MM.1S (cell line): Measurements from ENCODE around the gene PIEZO2.

Experiments used
- DNase-seq: peaks from one replicate; pipeline ENCODE4 v3.0.0-alpha.2; 2015
- H2AFZ ChIP-seq: fragments of 300-600 bp; sonication (generic); 2 replicates; pipeline ENCODE4 v1.6.0; 2016; ENCODE audit warnings: antibody characterized with exemption, low read length
- H3F3A ChIP-seq: fragments of 300-600 bp; sonication (generic); 2 replicates; pipeline ENCODE4 v1.6.1; 2016; ENCODE audit warnings: mild to moderate bottlenecking, antibody characterized with exemption, low read length, moderate library complexity, mixed read lengths; ENCODE audit not compliant: insufficient read depth
- H3K27ac ChIP-seq: fragments of 300-600 bp; sonication (generic); 2 replicates; pipeline ENCODE4 v1.5.1; 2016; ENCODE audit warnings: mild to moderate bottlenecking, low read length
- H3K27me3 ChIP-seq: fragments of 300-600 bp; sonication (generic); replicated peaks from 2 replicates; pipeline ENCODE4 v1.6.0; 2016; ENCODE audit warnings: low read length; ENCODE audit not compliant: insufficient read depth
- H3K36me3 ChIP-seq: fragments of 300-600 bp; sonication (generic); replicated peaks from 2 replicates; pipeline ENCODE4 v1.6.1; 2016; ENCODE audit warnings: mild to moderate bottlenecking, low read length, mixed read lengths; ENCODE audit not compliant: insufficient read depth
- H3K4me1 ChIP-seq: fragments of 300-600 bp; sonication (generic); 2 replicates; pipeline ENCODE4 v1.6.1; 2016; ENCODE audit warnings: low read length, mixed read lengths
- H3K4me2 ChIP-seq: fragments of 300-600 bp; sonication (generic); 2 replicates; pipeline ENCODE4 v1.6.0; 2016; ENCODE audit warnings: low read depth, low read length
- H3K4me3 ChIP-seq: fragments of 300-600 bp; sonication (generic); 2 replicates; pipeline ENCODE4 v1.5.1; 2016; ENCODE audit warnings: low read length, mixed read lengths
- H3K79me2 ChIP-seq: fragments of 300-600 bp; sonication (generic); 2 replicates; pipeline ENCODE4 v1.6.1; 2016; ENCODE audit warnings: mixed run types, low read length, mixed read lengths
- H3K9ac ChIP-seq: fragments of 300-600 bp; sonication (generic); 2 replicates; pipeline ENCODE4 v1.6.1; 2016; ENCODE audit warnings: low read length, mixed read lengths
- H3K9me2 ChIP-seq: fragments of 300-600 bp; sonication (generic); replicated peaks from 2 replicates; pipeline ENCODE4 v1.6.1; 2016; ENCODE audit warnings: mild to moderate bottlenecking, low read length, mixed read lengths; ENCODE audit not compliant: insufficient read depth
- H3K9me3 ChIP-seq: fragments of 300-600 bp; sonication (generic); replicated peaks from 2 replicates; pipeline ENCODE4 v1.6.1; 2016; ENCODE audit warnings: mild to moderate bottlenecking, low read length, mixed read lengths; ENCODE audit not compliant: insufficient read depth
- H4K20me1 ChIP-seq: fragments of 300-600 bp; sonication (generic); 2 replicates; pipeline ENCODE4 v1.6.1; 2016; ENCODE audit warnings: mild to moderate bottlenecking, low read length, moderate library complexity, mixed read lengths; ENCODE audit not compliant: insufficient read depth
- EZH2 ChIP-seq: fragments of 300-600 bp; sonication (generic); optimal IDR thresholded peaks from 2 replicates; pipeline ENCODE3; 2017; ENCODE audit warnings: low read depth, mild to moderate bottlenecking, antibody characterized with exemption, low read length, mixed read lengths
- EZH2phosphoT487 ChIP-seq: fragments of 300-600 bp; sonication (generic); IDR thresholded peaks from 2 replicates; pipeline ENCODE4 v1.6.1; 2018; ENCODE audit warnings: antibody characterized with exemption, low read length
- TF ChIP-seq, protein P1 (sequence below): fragments of 300-600 bp; sonication (generic); IDR thresholded peaks from 2 replicates; pipeline ENCODE4 v1.5.1; 2016; ENCODE audit warnings: antibody characterized with exemption, low read length, mixed read lengths

PIEZO2 gene

DNA sequence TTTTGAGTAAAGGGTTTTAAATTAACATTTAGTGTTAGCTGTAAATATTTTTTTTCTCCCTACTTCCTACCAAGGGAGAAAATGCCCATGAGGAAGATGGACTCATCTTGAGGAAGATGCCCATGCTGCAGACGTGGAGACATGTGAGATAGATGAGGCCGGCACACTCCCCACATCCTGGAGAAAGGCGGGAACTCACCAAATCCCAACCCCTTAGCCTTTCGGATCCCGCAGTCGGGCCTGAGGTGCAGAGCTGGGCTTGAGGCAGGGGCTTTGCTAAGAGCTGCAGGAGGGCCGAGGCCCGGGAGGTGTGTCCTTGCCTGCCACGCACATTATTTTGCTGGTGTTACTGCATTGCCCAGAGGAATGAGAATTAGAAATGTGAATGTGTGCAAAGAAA lies 485.6 kb downstream of the PIEZO2 start:
- H3K9ac ChIP-seq: no peak overlapping the region
- H3K79me2 ChIP-seq: no peaks in the 10 kb centered on the region
- H3F3A ChIP-seq: no peaks in the 10 kb centered on the region
- H3K9me2 ChIP-seq: no peaks in the 10 kb centered on the region
- TF ChIP-seq EZH2phosphoT487 (no peak), EZH2 (no peak)
- TF ChIP-seq, protein P1, sequence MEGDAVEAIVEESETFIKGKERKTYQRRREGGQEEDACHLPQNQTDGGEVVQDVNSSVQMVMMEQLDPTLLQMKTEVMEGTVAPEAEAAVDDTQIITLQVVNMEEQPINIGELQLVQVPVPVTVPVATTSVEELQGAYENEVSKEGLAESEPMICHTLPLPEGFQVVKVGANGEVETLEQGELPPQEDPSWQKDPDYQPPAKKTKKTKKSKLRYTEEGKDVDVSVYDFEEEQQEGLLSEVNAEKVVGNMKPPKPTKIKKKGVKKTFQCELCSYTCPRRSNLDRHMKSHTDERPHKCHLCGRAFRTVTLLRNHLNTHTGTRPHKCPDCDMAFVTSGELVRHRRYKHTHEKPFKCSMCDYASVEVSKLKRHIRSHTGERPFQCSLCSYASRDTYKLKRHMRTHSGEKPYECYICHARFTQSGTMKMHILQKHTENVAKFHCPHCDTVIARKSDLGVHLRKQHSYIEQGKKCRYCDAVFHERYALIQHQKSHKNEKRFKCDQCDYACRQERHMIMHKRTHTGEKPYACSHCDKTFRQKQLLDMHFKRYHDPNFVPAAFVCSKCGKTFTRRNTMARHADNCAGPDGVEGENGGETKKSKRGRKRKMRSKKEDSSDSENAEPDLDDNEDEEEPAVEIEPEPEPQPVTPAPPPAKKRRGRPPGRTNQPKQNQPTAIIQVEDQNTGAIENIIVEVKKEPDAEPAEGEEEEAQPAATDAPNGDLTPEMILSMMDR: no peak
- no peak overlapping the region for H3K27ac ChIP-seq
- H3K4me2 ChIP-seq: no peak overlapping the region
- H3K4me3 ChIP-seq: no peak overlapping the region
- DNase-seq: no peak
- no peaks in the 10 kb centered on the region for H3K9me3 ChIP-seq
- H3K27me3 ChIP-seq: no peaks in the 10 kb centered on the region
- no peaks in the 10 kb centered on the region for H4K20me1 ChIP-seq
- no peaks in the 10 kb centered on the region for H3K4me1 ChIP-seq
- H2AFZ ChIP-seq: no peak overlapping the region
- H3K36me3 ChIP-seq: no peaks in the 10 kb centered on the region

DNA sequence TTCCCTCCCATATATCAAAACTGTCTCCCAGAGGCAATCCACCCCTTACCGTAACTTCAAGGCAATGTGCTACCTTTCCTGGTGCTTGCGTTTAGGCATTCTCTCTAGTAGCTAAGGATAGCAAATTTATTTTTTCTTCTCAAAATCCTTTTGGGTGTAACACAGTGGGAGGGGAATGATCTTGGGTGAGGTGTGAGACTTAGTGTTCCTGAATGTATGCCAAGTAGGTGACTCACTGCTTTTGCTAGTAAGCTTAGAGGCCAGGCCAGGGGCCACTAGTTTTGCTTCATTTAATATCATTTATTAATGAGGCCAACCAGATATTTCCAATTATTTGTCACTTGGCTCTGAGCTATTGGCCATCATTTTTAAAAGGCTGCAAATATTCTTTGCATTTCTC lies 488.1 kb downstream of the PIEZO2 start:
- no peak overlapping the region for H3K4me3 ChIP-seq
- H3F3A ChIP-seq: no peaks in the 10 kb centered on the region
- DNase-seq: no peak
- H4K20me1 ChIP-seq: no peaks in the 10 kb centered on the region
- H3K4me2 ChIP-seq: no peak overlapping the region
- H3K4me1 ChIP-seq: no peaks in the 10 kb centered on the region
- H3K27ac ChIP-seq: no peak overlapping the region
- H3K9me2 ChIP-seq: no peaks in the 10 kb centered on the region
- H3K9ac ChIP-seq: no peak overlapping the region
- H3K79me2 ChIP-seq: no peaks in the 10 kb centered on the region
- no peak overlapping the region for H2AFZ ChIP-seq
- H3K9me3 ChIP-seq: no peaks in the 10 kb centered on the region
- no peaks in the 10 kb centered on the region for H3K27me3 ChIP-seq
- TF ChIP-seq, protein P1: no peak
- TF ChIP-seq EZH2: no peak
- no peak for TF ChIP-seq EZH2phosphoT487
- H3K36me3 ChIP-seq: no peaks in the 10 kb centered on the region

DNA sequence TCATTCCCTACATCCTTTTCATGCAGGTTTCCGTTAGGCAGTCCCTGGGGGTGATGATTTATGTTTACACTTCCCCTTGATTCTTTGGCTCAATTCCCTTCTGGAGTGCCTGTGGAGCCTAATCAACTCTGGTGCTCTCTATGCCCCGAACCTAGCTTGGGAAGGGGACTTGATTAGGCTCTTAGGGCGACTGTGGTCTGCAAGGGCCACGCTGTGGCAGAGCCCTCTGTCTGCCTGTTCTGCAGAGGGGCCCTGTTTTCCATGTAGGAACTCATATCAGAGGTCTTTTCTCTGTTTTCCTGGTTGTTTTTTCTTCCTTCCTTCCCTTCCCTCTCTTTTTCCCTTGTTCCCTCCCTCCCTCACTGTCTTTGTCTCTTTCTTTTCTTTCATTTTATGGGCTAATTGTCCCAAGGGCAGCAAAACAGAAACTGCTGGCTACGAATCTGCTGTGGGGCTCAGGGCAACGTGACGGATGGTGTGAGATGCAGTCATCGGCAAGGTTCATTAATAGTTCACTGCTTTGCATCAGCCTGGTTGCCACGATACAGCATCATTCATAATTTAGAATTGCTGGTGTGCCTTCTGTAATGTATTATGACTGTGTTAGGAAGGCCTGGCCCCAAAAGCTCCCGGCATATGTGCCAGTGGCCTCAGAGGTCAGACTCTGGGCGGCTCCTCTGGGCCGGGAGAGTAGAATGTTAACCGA lies 489.0 kb downstream of the PIEZO2 start:
- H3F3A ChIP-seq: no peaks in the 10 kb centered on the region
- TF ChIP-seq EZH2phosphoT487: no peak
- no peak for TF ChIP-seq EZH2
- H3K9me3 ChIP-seq: no peaks in the 10 kb centered on the region
- no peaks in the 10 kb centered on the region for H3K9me2 ChIP-seq
- no peak for DNase-seq
- no peaks in the 10 kb centered on the region for H3K4me1 ChIP-seq
- H3K9ac ChIP-seq: no peak overlapping the region
- H3K4me3 ChIP-seq: no peak overlapping the region
- H3K36me3 ChIP-seq: no peaks in the 10 kb centered on the region
- H3K4me2 ChIP-seq: no peak overlapping the region
- H3K27ac ChIP-seq: no peak overlapping the region
- H4K20me1 ChIP-seq: no peaks in the 10 kb centered on the region
- H3K27me3 ChIP-seq: no peaks in the 10 kb centered on the region
- H3K79me2 ChIP-seq: no peaks in the 10 kb centered on the region
- no peak overlapping the region for H2AFZ ChIP-seq

DNA sequence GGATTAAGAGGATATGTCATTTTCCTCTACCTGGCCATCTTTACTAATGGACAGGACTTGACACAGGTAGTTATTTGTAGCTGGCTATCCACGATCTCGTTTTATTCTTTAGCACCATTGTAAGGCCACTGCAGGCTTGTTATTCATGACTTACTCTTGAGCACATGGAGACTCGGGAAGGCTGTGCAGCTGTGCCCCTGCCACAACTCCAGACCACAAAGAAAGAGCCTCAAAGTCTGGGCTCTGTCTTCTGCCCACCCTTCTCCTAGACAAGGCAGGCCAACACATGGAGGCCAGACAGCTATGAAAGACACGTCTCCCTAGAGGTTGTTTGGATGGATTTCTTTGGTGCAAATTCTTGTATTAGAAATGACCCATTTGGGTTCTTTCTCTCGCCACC lies 489.8 kb downstream of the PIEZO2 start:
- Histone ChIP-seq H3K9ac (no peak overlapping the region), H3K4me2 (no peak overlapping the region)

More for the DNA sequence above, 489.8 kb downstream of the PIEZO2 start:
- no peak overlapping the region for H3K4me3 ChIP-seq
- H2AFZ ChIP-seq: no peak overlapping the region
- H3K4me1 ChIP-seq: no peaks in the 10 kb centered on the region
- H3K79me2 ChIP-seq: no peaks in the 10 kb centered on the region
- no peak for TF ChIP-seq EZH2phosphoT487
- TF ChIP-seq, protein P1: no peak
- no peak for TF ChIP-seq EZH2
- H3F3A ChIP-seq: no peaks in the 10 kb centered on the region
- H3K36me3 ChIP-seq: no peaks in the 10 kb centered on the region
- no peaks in the 10 kb centered on the region for H3K9me3 ChIP-seq
- H3K27me3 ChIP-seq: no peaks in the 10 kb centered on the region
- H4K20me1 ChIP-seq: no peaks in the 10 kb centered on the region
- DNase-seq: no peak
- H3K9me2 ChIP-seq: no peaks in the 10 kb centered on the region
- H3K27ac ChIP-seq: no peak overlapping the region
